CD4-positive, alpha-beta T cell treated with Interferon gamma for 1 hour (primary cell): Measurements from ENCODE around the gene MAPRE3.

Experiments used
- DNase-seq: peaks from one replicate; pipeline ENCODE4 v3.0.0-alpha.2; 2020

MAPRE3 gene

GRCh38 chr2:27018142-27018541 lies 47.7 kb downstream of the MAPRE3 start:
- DNase-seq = no peak

DNA sequence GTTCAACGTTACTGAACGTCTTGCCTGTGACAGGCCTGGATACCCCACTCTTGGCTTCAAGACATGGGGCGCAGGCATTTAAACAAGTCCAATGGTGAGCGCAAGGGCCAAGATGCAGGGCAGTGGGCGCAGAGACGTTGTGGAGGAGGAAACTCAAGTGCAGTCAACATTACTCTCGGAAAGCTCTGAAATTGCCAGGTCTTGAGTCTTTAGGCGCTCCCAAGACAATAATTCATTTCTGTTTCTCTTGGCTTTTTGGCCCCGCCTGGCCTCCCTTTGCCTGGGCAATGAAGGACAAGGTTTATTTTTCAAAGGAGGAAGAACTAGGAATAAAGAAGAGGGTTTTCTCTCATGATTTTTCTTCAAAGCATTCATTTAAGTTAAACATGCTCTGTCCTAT lies 49.0 kb downstream of the MAPRE3 start:
- DNase-seq = no peak

- DNase-seq = no peak
These were observed 49.8 kb downstream of the MAPRE3 start for GRCh38 chr2:27019931-27020855.

DNA sequence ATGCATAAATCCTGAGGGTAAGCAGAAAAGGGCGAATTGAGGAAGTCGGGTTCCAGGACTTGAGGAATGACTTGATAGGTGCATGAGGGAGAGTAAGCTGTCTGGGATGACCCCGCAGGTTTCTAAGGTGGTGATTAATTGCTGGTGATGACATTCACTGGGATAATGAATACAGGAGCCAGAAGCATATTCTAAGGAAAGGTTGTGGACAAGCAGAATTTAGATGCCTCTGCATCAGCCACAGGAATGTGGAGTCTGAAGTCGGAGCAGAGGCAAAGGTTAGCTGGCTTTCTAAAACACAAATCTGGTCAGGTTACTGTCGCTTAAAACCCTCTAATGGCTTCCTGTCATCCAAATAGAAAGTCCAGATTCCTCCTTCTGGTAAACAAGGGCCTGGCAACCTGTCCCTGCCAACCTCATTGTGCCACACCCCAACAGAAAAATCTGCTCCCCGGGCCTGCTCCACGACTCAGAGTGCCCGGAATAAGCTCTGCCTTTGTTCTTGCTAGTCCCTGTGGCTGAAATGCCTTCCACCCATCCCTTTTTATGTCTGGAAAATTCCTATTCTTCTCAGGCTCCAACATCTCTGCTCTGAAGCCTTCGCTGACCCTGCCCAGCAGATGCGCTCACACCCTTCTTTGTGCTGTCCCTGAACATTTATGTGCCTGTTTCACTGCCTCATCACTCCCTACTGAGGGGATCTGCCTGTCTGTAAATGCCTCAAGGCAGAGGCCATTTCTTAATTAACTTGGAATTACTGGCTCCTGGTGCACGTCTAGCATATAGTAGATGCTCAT lies 51.0 kb downstream of the MAPRE3 start:
- no peak for DNase-seq

DNA sequence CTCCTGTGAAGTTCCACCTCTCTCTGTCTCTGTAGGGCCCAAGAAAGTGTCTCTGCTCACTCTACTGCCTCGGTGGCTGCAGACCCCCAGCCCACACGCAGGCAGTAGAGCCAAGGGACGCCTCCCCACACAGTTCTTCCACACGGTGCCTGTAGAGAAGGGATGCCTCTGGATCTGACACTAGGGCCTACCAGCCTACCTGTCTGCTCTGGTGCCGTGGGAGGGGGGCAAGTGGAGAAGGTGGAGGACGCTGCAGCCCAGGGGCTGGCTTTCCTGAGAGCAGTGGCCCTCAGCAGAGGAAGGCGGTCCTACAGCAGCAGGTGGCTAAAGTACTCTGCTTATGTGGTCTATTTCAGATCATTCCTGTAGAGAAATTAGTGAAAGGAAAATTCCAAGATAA lies 53.3 kb downstream of the MAPRE3 start:
- no peak for DNase-seq

GRCh38 chr2:27024188-27024587 lies 53.8 kb downstream of the MAPRE3 start:
- no peak for DNase-seq

DNA sequence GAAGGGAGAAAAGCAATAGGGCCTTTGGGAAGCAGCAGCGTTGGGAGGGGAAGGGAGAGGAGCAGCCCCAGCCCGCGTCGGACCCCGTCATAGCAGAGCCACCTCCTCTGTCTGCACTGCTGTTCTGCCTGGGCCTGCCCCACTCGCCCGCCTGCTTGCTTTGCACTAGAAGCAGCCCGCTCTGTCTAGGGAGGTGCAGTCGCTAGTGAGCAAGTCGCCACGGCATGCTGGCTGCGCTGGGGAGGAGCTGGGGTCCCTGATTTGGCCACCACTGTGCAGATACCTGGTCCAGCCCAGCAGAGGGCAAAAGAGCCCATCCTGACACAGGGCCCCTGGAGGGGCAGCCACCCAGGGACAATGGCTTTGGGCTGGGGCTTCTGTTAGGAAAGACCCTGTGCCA lies 54.4 kb downstream of the MAPRE3 start:
- DNase-seq = no peak

- DNase-seq = no peak
These were observed 54.9 kb downstream of the MAPRE3 start for GRCh38 chr2:27025281-27025800.

GRCh38 chr2:27025861-27026851 lies 55.7 kb downstream of the MAPRE3 start:
- no peak for DNase-seq

DNA sequence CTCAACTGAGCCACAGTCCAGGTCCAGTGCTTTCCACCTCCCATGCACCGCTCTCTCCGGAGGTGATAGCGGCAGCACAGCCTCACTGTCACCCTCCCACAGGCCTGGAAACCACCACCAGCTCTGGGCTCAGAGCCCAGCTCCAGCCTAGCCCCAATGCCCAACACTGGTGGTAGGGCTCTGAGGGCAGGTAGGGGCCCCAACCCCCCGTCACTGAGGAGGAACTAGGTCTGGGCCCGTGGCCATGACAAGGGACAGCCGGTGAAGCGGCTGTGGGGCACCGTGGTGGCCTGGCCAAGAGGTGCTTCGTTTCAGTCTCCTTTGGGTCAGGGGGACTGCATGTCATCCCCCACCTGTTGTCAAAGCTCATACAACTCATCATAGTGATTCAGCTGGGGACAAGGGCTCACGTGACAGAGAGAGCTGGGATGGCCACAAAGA lies 56.8 kb downstream of the MAPRE3 start:
- DNase-seq = no peak

DNA sequence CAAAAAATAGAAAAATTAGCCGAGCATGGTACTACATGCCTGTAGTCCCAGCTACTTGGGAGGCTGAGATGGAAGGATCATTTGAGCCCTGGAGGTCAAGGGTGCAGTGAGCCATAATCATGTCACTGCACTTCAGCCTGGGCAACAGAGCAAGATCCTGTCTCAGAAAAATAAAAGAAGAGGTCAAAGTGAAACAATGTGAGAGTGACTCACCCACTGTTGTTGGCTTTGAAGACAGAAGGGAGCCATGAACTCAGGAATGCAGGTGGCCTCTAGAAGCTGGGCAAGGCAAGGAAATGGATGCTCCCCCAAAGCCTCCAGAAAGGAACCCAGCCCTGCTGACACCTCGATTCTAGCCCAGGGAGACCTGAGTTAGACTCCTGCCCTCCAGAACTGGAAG lies 58.6 kb downstream of the MAPRE3 start:
- DNase-seq = no peak

DNA sequence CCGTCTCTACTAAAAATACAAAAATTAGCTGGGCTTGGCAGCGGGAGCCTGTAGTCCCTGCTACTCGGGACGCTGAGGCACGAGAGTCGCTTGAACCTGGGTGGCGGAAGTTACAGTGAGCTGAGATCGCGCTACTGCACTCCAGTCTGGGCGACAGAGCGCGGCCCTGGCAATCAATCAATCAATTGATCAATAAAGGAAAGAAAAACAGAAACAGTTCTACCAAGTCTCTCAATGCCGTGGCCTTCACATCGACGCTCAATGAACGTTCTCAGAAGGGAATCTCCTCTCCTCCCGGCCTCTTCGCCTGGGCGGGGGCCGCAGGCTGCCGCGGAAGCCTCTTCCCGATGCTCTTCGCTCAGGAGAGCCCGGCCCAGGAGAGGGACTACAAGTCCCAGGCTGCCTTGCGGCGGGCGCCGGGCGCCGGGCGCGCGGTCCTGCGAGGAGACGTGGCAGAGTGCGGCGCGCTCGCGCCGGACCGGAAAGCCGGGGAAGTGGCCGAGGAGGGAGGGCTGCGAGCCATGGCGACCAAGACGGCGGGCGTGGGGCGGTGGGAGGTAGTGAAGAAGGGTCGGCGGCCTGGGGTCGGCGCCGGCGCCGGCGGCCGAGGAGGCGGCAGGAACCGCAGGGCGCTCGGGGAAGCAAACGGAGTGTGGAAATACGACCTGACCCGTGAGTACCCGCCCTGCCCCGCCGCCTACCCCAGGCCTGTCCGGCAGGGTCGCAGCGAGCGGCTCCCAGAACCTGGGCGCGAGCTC lies 62.2 kb downstream of the MAPRE3 start, which contains the start of gene TMEM214:
Gene TMEM214 (plus strand): TSS at position 471 of the 758 bp plus-strand sequence. CDS start 51 bp downstream, at position 522.
- peak; percentile 74 for DNase-seq

- DNase-seq = no peak
These were observed 62.9 kb downstream of the MAPRE3 start for GRCh38 chr2:27033253-27033852.

GRCh38 chr2:27038012-27038411 lies 67.6 kb downstream of the MAPRE3 start:
- DNase-seq = no peak

- DNase-seq = no peak
These were observed 68.3 kb downstream of the MAPRE3 start for GRCh38 chr2:27038631-27039339.

- DNase-seq = no peak
These were observed 69.0 kb downstream of the MAPRE3 start for GRCh38 chr2:27039426-27039825.

DNA sequence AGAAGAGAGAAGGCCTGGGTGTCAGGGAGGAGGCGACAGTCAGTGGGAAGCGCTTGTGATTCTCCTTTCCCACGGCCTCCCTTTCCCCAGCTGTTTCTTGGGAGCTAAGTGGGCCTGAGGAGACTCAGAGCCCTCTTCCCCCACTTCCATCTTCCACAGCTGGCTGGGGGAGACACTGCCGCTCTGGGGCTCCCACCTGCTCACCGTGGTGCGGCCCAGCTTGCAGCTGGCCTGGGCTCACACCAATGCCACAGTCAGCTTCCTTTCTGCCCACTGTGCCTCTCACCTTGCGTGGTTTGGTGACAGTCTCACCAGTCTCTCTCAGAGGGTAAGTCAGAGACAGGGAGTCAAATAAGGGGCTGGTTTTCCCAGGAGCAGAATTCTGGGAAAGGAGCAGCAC lies 69.4 kb downstream of the MAPRE3 start:
- DNase-seq = no peak

- no peak for DNase-seq
These were observed 69.8 kb downstream of the MAPRE3 start for GRCh38 chr2:27040282-27040681.

DNA sequence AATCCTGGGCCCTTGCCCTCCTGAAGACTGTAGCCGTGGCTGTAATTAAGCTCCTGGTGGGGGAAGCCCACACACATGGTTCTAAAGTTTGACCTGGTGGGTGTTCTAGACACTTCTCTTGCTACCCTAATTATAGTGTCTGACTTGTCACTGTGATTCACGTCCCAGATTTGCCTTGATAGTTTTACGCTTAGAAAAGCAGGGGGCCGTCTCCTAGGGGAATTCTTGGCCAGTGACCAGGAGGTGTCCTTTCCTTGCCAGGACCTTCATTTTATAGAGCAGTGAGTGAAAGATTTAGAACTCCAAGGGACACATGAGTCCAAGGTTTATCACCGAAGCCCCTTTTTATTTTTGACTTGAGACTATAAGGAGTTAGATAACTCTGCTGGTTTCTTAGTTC lies 71.3 kb downstream of the MAPRE3 start:
- no peak for DNase-seq

DNA sequence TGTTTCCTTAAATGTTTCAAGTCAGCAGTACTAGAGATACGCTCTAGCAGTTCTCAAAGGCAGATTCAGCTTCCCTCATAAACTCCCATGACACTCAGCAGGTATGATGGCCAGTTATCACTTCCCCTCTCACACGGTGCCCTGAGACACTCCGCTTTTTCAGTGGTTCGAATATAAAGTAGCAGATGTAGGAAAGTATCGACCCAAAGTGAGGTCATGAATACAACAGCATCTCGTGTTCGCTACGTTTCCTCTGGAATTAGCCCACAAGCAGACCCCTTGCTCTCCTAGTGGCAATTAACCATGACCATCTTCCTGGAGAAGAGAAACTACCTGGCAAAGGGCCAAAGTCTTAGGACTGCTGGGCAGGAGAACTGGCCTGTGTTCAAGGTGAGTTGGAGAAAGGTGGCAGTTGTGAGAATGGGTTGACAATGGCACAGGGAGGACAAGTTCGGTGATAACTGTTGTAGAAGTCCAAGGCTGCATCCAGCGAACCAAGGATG lies 71.8 kb downstream of the MAPRE3 start:
- DNase-seq = peak; percentile 33
